ENCODE measurements around the gene GSTM5. TPM values are rescaled to one million over a fixed set of nuclear protein-coding genes. Genes with fewer than 3 reads are reported as not detected.

Gene GSTM5
- total and polyA plus RNA-seq, 2 of the 13 experiments (the other 11 are each of a cell fraction or from before 2014, with no cell fraction given) = not detected

DNA sequence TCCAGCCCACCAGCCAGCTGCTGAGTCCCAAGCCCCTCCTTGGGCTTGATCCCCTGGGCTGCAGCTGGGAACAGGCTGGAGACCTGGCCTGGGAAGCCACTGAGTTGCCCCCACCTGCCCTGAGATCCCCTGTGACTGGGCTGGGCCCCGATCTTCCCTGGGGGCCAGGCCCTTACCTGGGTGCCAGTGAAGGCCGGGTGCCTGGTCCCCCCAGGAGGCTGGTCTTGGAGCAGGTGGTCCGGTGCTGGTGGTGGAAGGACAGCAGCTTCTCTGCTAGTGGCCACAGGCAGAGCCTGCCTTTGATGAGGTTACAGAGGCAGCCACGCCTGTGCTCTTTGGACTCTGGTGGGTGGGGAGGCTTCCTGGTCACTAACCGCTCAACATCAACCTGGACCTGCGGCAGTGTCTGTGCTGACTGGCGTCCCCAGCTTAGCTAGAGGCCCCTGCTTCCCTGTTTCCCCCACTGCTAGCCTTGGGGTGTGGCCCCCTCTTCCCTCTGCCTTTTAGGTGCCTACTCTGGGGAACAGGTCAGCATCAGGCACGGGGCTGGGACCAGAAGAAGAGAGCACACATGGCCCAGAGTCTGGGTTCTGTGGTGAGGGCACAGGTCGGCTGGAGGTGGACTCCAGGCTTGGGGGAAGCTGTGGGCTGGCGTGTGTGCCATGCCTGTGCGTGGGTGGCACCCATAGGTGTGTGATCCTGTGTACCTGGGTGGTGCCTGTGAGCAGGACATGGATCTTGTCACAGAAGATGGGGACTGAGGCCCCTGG, 51.8 kb downstream of the GSTM5 start, which contains the start of gene EPS8L3 (continued):
- TF ChIP-seq HDAC2 (CRISPR knock-in tag; IDR thresholded peaks at IDR 0.05) (peak; percentile 91), TOE1 (CRISPR knock-in tag; IDR thresholded peaks at IDR 0.05) (no peak), ISL2 (CRISPR knock-in tag; IDR thresholded peaks at IDR 0.05) (no peak), ZNF441 (CRISPR knock-in tag; IDR thresholded peaks at IDR 0.05; ENCODE audit: borderline replicate concordance) (peak; percentile 50), ATF1 (CRISPR knock-in tag; IDR thresholded peaks at IDR 0.05) (no peak), ZNF256 (CRISPR knock-in tag; conservative IDR thresholded peaks at IDR 0.05) (no peak), ZNF207 (IDR thresholded peaks at IDR 0.05; ENCODE audit: borderline replicate concordance) (no peak), NFE2L2 (IDR thresholded peaks at IDR 0.05; ENCODE audit: low read length) (no peak), ZNF766 (CRISPR knock-in tag; IDR thresholded peaks at IDR 0.05; ENCODE audit: borderline replicate concordance) (no peak), SSRP1 (CRISPR knock-in tag; IDR thresholded peaks at IDR 0.05) (no peak), SKI (IDR thresholded peaks at IDR 0.05; ENCODE audit: partially characterized antibody) (no peak), SRY (CRISPR knock-in tag; IDR thresholded peaks at IDR 0.05) (no peak), ZNF460 (CRISPR knock-in tag; IDR thresholded peaks at IDR 0.05; ENCODE audit: borderline replicate concordance) (no peak), BRD4 (CRISPR knock-in tag; IDR thresholded peaks at IDR 0.05) (peak; percentile 50; the same call in 1 of the 2 replicates), PHF8 (CRISPR knock-in tag; IDR thresholded peaks at IDR 0.05) (peak; percentile 75), ZNF225 (CRISPR knock-in tag; IDR thresholded peaks at IDR 0.05) (no peak), GRHL1 (CRISPR knock-in tag; conservative IDR thresholded peaks at IDR 0.05) (no peak), ZNF232 (CRISPR knock-in tag; IDR thresholded peaks at IDR 0.05; ENCODE audit: borderline replicate concordance) (no peak; the same call in 1 of the 2 replicates), MYNN (CRISPR knock-in tag; IDR thresholded peaks at IDR 0.05; ENCODE audit: low read depth) (no peak), YEATS2 (CRISPR knock-in tag; IDR thresholded peaks at IDR 0.05; ENCODE audit: borderline replicate concordance) (peak; percentile 71; the same call in 1 of the 2 replicates), ETV6 (CRISPR knock-in tag; conservative IDR thresholded peaks at IDR 0.05) (no peak), ZNF331 (CRISPR knock-in tag; IDR thresholded peaks at IDR 0.05) (peak; percentile 88), SATB2 (CRISPR knock-in tag; IDR thresholded peaks at IDR 0.05) (no peak)
- TF ChIP-seq, protein P1, sequence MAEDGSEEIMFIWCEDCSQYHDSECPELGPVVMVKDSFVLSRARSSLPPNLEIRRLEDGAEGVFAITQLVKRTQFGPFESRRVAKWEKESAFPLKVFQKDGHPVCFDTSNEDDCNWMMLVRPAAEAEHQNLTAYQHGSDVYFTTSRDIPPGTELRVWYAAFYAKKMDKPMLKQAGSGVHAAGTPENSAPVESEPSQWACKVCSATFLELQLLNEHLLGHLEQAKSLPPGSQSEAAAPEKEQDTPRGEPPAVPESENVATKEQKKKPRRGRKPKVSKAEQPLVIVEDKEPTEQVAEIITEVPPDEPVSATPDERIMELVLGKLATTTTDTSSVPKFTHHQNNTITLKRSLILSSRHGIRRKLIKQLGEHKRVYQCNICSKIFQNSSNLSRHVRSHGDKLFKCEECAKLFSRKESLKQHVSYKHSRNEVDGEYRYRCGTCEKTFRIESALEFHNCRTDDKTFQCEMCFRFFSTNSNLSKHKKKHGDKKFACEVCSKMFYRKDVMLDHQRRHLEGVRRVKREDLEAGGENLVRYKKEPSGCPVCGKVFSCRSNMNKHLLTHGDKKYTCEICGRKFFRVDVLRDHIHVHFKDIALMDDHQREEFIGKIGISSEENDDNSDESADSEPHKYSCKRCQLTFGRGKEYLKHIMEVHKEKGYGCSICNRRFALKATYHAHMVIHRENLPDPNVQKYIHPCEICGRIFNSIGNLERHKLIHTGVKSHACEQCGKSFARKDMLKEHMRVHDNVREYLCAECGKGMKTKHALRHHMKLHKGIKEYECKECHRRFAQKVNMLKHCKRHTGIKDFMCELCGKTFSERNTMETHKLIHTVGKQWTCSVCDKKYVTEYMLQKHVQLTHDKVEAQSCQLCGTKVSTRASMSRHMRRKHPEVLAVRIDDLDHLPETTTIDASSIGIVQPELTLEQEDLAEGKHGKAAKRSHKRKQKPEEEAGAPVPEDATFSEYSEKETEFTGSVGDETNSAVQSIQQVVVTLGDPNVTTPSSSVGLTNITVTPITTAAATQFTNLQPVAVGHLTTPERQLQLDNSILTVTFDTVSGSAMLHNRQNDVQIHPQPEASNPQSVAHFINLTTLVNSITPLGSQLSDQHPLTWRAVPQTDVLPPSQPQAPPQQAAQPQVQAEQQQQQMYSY (CRISPR knock-in tag; IDR thresholded peaks at IDR 0.05) = no peak
- TF ChIP-seq, protein P2, sequence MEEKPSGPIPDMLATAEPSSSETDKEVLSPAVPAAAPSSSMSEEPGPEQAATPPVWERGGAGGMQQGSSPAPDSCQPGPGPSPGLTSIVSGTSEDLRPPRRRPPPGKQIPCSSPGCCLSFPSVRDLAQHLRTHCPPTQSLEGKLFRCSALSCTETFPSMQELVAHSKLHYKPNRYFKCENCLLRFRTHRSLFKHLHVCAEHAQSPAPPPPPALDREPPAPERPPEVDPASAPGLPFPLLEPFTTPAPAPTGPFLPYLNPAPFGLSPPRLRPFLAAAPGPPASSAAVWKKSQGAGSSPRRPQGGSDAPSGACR (CRISPR knock-in tag; IDR thresholded peaks at IDR 0.05) = peak; percentile 65; the same call in 1 of the 2 replicates
- TF ChIP-seq, protein P3, sequence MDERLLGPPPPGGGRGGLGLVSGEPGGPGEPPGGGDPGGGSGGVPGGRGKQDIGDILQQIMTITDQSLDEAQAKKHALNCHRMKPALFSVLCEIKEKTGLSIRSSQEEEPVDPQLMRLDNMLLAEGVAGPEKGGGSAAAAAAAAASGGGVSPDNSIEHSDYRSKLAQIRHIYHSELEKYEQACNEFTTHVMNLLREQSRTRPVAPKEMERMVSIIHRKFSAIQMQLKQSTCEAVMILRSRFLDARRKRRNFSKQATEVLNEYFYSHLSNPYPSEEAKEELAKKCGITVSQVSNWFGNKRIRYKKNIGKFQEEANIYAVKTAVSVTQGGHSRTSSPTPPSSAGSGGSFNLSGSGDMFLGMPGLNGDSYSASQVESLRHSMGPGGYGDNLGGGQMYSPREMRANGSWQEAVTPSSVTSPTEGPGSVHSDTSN (CRISPR knock-in tag; IDR thresholded peaks at IDR 0.05) = no peak

Data from HepG2 (cell line).